ENCODE data around the gene AGBL3.

AGBL3 gene

DNA sequence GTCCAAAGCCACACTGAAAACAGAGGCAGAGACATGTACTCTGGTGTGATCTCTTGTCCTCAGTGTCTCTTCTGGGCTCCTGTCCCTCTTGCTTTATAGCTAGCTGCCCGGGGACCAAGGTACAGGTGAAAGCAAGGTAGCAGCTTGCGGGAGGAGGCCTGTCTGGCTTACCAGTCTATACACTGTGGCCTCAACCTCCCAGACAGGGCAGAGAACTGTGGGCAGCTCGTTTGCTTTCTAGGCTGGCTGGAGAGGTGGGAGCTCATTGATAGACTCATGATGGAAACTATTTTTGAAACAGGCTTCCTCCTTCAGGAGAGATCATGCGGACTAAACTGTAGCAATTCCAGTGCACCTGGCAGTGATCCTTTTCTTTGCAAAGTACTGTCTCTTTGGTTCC lies 179.6 kb downstream of the AGBL3 start:
- peak; percentile 4 for DNase-seq (ENCODE audit: low read depth)
- TF ChIP-seq MYC (IDR thresholded peaks at IDR 0.05; ENCODE audit: low read depth, low read length) (no peak), POLR2A (IDR thresholded peaks at IDR 0.05; ENCODE audit: extremely low read depth, insufficient read length) (no peak)
- TF ChIP-seq, protein P1, sequence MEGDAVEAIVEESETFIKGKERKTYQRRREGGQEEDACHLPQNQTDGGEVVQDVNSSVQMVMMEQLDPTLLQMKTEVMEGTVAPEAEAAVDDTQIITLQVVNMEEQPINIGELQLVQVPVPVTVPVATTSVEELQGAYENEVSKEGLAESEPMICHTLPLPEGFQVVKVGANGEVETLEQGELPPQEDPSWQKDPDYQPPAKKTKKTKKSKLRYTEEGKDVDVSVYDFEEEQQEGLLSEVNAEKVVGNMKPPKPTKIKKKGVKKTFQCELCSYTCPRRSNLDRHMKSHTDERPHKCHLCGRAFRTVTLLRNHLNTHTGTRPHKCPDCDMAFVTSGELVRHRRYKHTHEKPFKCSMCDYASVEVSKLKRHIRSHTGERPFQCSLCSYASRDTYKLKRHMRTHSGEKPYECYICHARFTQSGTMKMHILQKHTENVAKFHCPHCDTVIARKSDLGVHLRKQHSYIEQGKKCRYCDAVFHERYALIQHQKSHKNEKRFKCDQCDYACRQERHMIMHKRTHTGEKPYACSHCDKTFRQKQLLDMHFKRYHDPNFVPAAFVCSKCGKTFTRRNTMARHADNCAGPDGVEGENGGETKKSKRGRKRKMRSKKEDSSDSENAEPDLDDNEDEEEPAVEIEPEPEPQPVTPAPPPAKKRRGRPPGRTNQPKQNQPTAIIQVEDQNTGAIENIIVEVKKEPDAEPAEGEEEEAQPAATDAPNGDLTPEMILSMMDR (IDR thresholded peaks at IDR 0.05; ENCODE audit: low read depth, low read length), result no peak
- TF ChIP-seq, protein P2, sequence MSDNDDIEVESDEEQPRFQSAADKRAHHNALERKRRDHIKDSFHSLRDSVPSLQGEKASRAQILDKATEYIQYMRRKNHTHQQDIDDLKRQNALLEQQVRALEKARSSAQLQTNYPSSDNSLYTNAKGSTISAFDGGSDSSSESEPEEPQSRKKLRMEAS (IDR thresholded peaks at IDR 0.05; ENCODE audit: low read depth, low read length), result no peak
- no peak overlapping the region for H3K4me3 ChIP-seq (ENCODE audit: low read depth, low read length)

DNA sequence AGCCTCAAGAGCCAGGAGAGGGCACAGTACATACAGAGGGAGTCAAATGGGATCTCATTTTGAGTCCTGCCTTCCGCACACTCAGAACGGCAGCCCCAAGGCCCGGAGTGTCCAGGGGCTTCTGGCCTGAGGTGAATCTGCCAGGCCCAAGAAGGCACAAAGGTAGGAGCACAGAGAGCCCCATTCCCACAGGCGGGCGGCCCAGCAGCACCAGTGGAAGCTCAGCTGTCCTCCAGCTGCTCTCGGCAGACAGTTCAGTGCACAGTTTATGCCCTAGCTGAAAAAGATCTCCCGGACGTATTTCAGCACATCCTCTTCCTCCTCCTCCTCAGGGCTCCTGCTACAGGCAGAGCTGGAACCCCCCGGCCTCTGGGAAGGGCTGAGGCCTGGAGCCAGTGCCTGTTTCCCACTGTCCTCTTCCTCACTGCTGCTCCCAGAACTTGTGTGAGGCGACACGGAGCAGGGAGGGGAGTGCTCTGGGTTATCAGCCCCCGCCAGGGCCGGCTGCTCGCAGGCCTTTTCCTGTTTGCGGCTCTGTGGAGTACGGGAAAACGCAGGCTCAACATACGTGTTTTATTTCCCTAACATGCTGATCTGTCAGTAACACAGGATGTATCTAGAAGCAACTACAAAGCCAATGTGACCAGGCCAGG lies 180.2 kb downstream of the AGBL3 start:
- no peak for DNase-seq (ENCODE audit: low read depth)
- no peak overlapping the region for H3K4me3 ChIP-seq (ENCODE audit: low read depth, low read length)
- TF ChIP-seq, protein P2 (IDR thresholded peaks at IDR 0.05; ENCODE audit: low read depth, low read length), result no peak
- TF ChIP-seq, protein P1 (IDR thresholded peaks at IDR 0.05; ENCODE audit: low read depth, low read length), result no peak
- TF ChIP-seq MYC (IDR thresholded peaks at IDR 0.05; ENCODE audit: low read depth, low read length), result no peak
- TF ChIP-seq POLR2A (IDR thresholded peaks at IDR 0.05; ENCODE audit: extremely low read depth, insufficient read length), result no peak

DNA sequence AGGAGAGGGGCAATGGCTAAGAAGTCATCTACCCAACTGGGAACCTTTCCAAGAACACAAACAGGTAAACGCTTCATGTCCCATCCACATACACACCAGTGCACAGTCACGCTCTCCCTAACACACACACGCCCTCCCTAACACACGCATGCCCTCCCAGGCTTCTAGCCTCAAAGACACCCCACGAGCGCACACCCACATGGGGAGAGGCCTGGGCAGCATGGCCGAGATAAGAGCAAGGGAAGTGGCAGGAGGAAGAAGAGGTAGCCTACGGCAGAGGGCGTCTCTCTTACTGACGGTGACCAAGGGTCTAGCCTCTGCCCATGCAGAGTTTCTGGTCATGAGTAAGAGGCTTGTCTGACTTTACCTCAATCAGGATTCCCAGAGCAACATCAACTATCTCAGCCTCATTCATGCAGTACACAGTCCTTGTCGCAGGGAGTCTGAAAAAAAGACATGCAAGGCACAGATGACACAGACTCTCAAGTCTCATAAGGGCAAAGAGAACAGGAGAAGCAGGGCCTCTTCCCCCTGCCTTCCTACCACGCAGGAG lies 181.1 kb downstream of the AGBL3 start:
- no peak for DNase-seq (ENCODE audit: low read depth)
- no peak for TF ChIP-seq POLR2A (IDR thresholded peaks at IDR 0.05; ENCODE audit: extremely low read depth, insufficient read length)
- TF ChIP-seq, protein P2 (IDR thresholded peaks at IDR 0.05; ENCODE audit: low read depth, low read length), result no peak
- TF ChIP-seq, protein P1 (IDR thresholded peaks at IDR 0.05; ENCODE audit: low read depth, low read length), result no peak
- no peak for TF ChIP-seq MYC (IDR thresholded peaks at IDR 0.05; ENCODE audit: low read depth, low read length)
- peak overlapping the region; percentile 23 for H3K4me3 ChIP-seq (ENCODE audit: low read depth, low read length)

DNA sequence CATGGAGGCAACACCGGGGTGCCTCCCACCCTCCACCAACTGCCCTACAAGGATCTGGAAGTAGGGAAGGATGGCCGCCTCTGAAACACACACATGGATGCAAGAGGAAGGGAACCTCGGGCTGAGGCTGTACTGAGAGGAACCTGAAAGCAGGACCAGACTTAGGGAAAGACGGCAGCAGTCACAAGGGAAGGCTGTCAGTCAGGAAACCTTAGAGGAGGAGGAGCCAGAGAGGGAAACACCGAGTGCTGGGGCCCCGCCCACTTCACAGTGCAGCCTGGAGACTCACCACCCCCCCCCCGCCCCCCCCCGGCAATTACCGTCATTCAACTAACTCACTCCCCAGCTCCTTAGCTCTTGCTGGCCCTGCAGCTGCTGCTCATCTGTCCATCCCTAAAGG lies 181.7 kb downstream of the AGBL3 start:
- peak overlapping the region; percentile 86 for H3K4me3 ChIP-seq (ENCODE audit: low read depth, low read length)
- no peak for DNase-seq (ENCODE audit: low read depth)
- TF ChIP-seq POLR2A (IDR thresholded peaks at IDR 0.05; ENCODE audit: extremely low read depth, insufficient read length), result no peak

DNA sequence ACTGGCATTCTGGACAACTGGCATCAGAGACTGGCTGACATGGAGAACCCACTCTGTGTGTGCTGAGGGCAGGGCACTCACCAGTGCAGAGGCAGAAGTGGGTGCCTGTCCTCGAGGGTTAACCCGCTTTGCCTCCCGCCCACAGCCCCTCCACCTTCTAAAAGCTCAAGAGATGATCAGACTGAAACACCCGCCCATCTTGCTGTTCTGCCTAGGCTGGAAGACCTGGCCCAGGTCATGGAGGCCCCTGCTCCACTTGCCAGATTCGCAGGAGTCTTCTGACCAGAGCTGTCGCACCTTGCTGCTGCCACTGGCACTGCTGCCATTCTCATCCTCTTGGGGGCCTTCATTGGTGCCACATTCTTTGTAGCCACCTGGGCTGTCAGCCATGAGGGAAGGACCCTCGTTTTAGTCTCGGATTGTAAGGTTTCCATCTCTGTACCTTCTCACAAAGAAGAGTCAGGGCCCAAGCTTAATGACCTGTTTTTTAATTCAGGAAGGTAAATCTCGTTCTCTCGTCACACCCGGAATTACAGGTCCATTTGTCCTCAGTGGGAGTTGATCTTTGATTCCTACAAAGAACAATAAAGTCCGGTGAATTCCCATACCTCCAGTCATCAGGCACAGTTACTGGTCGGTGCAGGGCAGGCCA lies 182.3 kb downstream of the AGBL3 start:
- no peak for DNase-seq (ENCODE audit: low read depth)
- TF ChIP-seq, protein P1 (IDR thresholded peaks at IDR 0.05; ENCODE audit: low read depth, low read length), result no peak
- TF ChIP-seq, protein P2 (IDR thresholded peaks at IDR 0.05; ENCODE audit: low read depth, low read length), result no peak
- TF ChIP-seq POLR2A (IDR thresholded peaks at IDR 0.05; ENCODE audit: extremely low read depth, insufficient read length) (no peak), MYC (IDR thresholded peaks at IDR 0.05; ENCODE audit: low read depth, low read length) (no peak)
- H3K4me3 ChIP-seq (ENCODE audit: low read depth, low read length), result peak overlapping the region; percentile 86

Measured in NB4 (cell line).